Measurements from ENCODE around the gene TTC16.
A peak's percentile ranks its signal among the peaks of the same experiment; 100 is the strongest.
"Not testable (repeated sequence)": the region's sequence is repeated elsewhere in the genome, so short reads cannot be mapped to it uniquely, and the experiment has no call there.

TTC16 gene

GRCh38 chr9:127770583-127770904, 54.7 kb downstream of the TTC16 start:
- no peak for DNase-seq

DNA sequence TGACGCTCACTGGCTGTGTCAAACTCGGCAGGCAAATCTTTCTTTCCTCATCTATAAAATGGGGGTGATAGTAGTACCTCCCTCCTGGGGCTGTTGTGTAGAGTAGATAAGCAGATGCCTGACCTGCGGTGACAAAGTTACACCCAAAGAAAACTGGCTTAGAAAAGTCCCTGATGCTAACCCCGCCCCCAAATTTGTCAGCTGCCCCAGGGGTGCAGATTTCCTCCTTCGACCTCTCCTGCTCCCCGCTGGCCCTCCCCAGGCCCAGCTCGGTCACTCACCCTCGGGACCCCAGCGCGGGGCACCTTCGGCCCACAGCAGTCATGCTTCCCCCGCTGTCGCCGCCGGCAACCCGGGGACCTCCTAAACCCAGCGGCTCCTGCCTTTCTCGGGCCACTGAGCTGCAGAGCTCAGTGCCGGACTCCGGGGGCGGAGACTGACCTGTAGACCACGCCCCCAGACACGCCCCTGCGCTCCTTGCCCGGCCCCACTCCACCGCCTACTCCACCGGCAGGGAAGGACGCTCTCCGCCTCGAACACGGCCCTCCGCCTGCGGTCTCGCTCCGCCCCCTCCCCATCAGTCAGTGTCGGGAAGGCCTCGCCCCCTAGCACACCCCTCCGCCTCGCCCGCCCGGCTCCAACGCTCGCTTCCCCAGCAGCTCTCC, 55.2 kb downstream of the TTC16 start:
- peak; percentile 97 to 99 for DNase-seq

- no peak for DNase-seq
Measured at GRCh38 chr9:127771570-127772189, 55.8 kb downstream of the TTC16 start.

DNA sequence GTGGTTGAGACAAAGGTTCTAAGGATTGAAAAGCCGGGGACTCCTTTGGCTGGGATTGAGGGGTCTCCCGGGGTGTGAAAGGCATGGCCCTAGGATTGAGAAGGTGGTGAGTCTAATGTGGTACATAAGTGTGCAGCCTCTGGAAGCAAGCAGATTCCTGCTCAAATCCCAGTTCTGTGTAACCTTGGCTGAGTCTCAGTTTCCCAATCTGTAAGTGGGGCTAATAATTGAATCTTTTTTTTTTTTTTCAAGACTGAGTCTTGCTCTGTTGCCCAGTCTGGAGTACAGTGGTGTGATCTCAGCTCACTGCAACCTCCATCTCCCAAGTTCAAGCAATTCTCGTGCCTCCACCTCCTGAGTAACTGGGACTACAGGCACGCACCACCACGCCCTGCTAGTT, 56.7 kb downstream of the TTC16 start:
- DNase-seq: no peak

GRCh38 chr9:127773272-127773671, 57.4 kb downstream of the TTC16 start:
- DNase-seq: no peak

DNA sequence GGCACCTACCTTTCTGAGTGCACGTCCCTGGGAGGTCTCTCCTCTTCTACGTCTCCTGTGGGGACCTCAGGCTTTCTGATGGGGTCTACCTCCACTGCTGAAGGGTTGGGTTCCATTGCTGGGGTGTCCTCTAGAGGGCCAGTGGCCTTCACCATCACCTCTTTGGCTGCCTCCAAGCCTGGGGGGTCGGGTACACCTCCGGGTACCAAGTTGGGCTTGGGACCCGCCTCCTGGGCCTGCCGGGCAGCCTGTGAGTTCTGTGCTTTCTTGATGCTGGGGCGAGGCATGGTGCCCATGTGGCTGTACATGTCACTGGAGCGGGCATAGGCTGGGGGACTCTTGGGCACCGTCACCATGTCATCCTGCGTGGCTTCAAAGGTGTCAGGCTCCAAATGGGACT, 58.1 kb downstream of the TTC16 start:
- no peak for DNase-seq

DNA sequence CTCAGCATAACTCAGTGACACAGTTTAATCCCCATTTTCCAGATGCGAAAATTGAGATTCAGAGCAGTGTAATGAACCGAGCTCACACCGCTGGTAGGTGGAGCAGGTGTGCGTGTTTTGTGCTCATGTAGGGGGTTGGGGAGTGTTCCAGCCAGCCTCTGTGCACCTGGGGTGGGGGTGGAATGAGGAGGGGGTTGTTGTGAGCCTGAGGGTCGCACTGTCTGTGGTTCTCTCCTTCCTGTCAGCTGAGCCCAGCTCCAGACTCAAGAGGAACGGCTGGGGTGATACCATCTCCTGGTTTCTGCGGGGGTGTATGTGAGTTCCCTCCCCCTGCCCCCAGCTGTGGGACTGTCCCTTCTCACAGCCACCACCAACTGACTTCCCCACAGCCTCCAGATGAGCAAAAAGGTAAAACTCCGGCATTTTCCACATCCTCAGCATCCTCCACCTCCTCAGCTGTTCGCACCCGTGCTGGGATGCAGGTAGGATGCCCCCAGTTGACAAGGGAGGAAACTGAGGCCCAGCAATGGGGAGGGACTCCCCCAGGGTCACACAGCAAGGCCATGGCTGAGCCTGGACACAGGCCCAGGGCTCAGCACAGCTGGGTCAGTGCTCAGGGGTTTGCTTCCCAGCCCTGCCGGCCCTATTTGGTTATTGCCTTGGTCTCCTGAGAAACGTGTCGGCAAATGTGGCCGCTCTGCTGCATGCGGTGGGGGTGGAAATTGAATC, 60.5 kb downstream of the TTC16 start:
- DNase-seq: peak; percentile 78 to 83

DNA sequence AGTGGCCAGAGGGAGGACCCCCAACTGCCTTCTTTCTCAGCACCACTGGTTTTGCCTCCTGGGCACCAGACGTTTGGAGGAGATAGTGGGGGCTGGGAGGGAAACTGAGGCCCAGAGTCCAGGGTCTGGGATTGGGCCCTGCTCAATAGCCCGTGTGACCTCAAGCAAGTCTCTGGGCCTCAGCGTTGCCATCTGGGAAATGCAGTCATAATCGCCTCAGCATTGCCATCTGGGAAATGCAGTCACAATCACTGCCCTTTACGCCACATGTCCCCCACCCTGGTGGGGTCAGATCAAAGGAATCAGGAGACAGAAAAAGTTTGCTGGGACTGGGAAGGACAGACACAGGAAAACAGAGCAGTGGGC, 61.0 kb downstream of the TTC16 start:
- DNase-seq: peak; percentile 62 to 65

DNA sequence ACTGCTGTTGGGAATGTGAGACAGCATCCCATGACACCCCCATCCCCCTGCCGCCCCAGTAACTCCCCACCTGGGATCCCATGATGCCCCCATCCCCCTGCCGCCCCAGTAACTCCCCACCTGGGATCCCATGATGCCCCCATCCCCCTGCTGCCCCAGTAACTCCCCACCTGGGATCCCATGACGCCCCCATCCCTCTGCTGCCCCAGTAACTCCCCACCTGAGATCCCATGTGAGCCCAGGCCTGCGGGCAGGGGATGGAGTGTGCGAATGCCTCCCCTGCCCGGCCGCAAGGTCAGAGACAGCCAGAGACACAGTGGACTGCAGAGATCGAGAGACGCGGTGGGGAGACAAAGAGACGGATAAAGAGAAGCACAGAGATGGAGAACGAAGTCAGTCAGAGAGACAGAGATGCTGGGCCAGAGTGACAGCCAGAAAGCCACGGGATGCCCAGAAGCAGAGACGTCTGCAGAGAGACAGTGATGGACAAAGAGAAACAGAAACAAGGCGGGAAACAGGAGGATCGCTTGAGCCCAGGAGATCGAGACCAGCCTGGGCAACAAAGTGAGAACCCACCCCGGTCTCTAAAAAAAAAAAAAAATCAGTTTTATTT, 61.6 kb downstream of the TTC16 start:
- peak in 1 of 2 experiments; percentile 46 for DNase-seq

DNA sequence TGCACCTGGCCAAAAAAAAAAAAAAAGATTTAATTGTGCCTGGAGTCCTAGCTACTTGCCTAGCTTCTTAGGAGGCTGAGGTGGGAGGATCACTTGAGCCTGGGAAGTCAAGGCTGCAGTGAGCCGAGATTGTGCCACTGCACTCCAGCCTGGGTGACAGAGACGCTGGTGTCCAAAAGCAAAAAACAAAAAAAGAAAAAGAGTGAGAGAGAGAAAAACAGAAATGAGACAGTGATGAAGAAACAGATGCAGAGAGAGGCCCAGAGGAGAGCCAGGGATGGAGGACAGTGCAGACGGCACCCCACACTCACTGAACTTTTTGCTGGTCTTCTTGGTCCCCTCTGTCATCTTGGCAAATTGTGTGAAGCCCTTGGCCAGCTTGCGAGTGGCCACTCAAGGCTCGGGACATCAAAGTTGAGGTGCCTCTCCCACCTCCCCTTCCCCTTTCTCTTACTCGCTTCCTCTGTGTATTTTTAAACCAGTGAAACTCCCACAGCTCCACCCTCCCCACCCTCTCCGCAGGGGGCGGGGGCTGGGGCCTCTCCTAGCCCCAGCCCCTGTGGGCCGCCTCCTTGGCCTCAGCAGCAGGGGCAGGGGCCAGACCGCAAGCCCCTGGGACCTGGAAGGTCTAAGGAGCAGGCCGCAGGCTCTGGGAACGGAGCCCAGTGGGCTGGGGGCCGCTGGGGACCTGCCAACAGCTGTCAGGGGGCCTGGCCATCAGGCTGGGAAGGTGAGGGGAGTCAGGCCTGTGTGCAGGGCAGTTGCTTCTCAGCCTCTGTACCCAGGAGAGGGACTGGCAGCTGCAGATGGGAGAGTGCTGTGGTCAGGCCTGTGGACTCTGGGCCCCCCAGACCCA, 62.6 kb downstream of the TTC16 start, which contains the start of gene SH2D3C:
Gene SH2D3C (minus strand): TSS at position 387 of the 856 bp plus-strand sequence. CDS start 39 bp downstream, at position 348.
- peak; percentile 73 to 76 for DNase-seq

- peak; percentile 74 to 76 for DNase-seq
Measured at GRCh38 chr9:127779136-127779981, 63.5 kb downstream of the TTC16 start.

- DNase-seq: peak in 1 of 2 experiments; percentile 36
Measured at GRCh38 chr9:127780126-127780885, 64.4 kb downstream of the TTC16 start.

GRCh38 chr9:127780909-127781308, 65.0 kb downstream of the TTC16 start:
- not testable (repeated sequence) for DNase-seq
